GM12892 (cell line): ENCODE measurements around the gene RAMP1.

Experiments used
- POLR2A ChIP-seq: IDR thresholded peaks from 2 replicates; pipeline ENCODE4 v1.6.1; 2011; ENCODE audit warnings: low read depth, low read length, control low read depth
- POLR2AphosphoS5 ChIP-seq: IDR thresholded peaks from 2 replicates; pipeline ENCODE4 v1.6.1; 2011; ENCODE audit warnings: low read depth, low read length, control low read depth
- TAF1 ChIP-seq: IDR thresholded peaks from 2 replicates; pipeline ENCODE4 v1.6.1; 2011; ENCODE audit warnings: low read depth, mild to moderate bottlenecking, control low read depth, low read length, borderline replicate concordance

GRCh38 chr2:237875256-237876060, 16.0 kb downstream of the RAMP1 start:
- TF ChIP-seq POLR2AphosphoS5 (no peak), TAF1 (no peak), POLR2A (no peak)
